Measurements from ENCODE around the gene TMEM94. TPM values are rescaled to one million over a fixed set of nuclear protein-coding genes. Genes with fewer than 3 reads are reported as not detected.

The TMEM94 gene
- total and polyA plus RNA-seq, 8 donors: 29.9 to 64.9 (median 39.3) TPM

DNA sequence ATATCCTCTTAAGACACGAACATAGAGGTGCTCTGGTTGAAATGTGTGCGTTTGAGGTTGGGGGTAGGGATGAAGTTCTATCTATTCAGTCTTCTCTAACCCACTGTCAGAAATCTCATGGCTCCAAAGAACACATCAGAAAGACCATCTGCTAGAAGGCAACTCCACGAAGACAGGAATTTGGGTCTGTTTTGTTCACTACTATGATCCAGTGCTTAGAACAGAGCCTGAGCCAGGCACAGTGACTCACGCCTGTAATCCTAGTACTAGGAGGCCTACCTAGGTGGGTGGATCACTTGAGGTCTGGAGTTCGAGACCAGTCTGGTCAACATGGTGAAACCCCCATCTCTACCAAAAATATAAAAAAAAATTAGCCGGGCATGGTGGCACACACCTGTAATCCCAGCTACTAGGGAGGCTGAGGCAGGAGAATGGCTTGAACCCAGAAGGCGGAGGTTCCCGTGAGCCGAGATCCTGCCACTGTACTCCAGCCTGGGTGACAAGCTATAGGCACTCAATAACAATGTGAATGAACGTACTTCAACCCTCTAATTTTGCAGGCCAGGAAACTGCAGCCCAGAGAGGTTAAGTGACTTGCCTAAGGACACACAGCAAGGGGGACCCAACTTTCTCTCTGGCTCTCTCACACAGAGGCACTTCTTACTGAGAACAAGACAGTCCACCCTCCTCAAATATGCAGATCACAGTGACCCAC, 56.6 kb downstream of the TMEM94 start:
- no peak for FAIRE-seq
- H3K27me3 ChIP-seq: no peaks in the 10 kb centered on the region
- no peaks in the 10 kb centered on the region for H3K9me3 ChIP-seq
- WGBS, 2 donors: 64 to 69% methylated on average over 10 of the region's 10 CpGs
- TF ChIP-seq, protein P1, sequence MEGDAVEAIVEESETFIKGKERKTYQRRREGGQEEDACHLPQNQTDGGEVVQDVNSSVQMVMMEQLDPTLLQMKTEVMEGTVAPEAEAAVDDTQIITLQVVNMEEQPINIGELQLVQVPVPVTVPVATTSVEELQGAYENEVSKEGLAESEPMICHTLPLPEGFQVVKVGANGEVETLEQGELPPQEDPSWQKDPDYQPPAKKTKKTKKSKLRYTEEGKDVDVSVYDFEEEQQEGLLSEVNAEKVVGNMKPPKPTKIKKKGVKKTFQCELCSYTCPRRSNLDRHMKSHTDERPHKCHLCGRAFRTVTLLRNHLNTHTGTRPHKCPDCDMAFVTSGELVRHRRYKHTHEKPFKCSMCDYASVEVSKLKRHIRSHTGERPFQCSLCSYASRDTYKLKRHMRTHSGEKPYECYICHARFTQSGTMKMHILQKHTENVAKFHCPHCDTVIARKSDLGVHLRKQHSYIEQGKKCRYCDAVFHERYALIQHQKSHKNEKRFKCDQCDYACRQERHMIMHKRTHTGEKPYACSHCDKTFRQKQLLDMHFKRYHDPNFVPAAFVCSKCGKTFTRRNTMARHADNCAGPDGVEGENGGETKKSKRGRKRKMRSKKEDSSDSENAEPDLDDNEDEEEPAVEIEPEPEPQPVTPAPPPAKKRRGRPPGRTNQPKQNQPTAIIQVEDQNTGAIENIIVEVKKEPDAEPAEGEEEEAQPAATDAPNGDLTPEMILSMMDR (IDR thresholded peaks at IDR 0.05): no peak
- DNase-seq: no peak
- ATAC-seq: no peak
- H3K4me1 ChIP-seq: peaks cover 8 to 32% (median 15%) of the 10 kb centered on the region in 3 donors
- intact Hi-C loops (cut with DNase I): no loop called here
- no peaks in the 10 kb centered on the region for H3K36me3 ChIP-seq
- H3K4me3 ChIP-seq: peak overlapping the region in 1 of 4 donors; percentile 98
- H3K27ac ChIP-seq: peak overlapping the region in 1 of 4 donors; percentile 50

DNA sequence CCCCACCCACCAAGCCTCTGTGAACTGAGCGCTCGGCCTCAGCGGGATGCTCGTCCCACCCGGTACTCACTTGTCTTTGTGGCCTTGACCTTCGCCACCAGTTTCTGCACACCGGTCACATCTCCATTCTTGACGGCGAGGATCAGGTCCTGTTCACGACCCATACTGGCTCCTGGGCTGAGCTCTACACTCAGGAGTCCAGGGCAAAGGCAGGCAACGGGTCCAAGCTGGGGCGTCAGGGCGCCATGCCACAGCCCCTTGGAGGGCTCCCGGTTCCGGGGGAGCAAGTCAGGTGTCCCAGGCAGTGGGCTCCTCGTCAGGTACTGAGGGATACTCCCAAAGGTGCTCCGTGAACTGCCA, 57.2 kb downstream of the TMEM94 start:
- ATAC-seq: no peak
- TF ChIP-seq, protein P1 (IDR thresholded peaks at IDR 0.05): no peak
- peak in 1 of 6 donors; percentile 74 for DNase-seq
- intact Hi-C loops (cut with DNase I): no loop called here
- peaks cover 11 to 34% (median 19%) of the 10 kb centered on the region in 3 donors for H3K4me1 ChIP-seq
- peak overlapping the region in 2 of 4 donors; percentile 97 to 98 for H3K4me3 ChIP-seq
- no peaks in the 10 kb centered on the region for H3K27me3 ChIP-seq
- 67 to 82% methylated on average over 17 of the region's 17 CpGs for WGBS, 2 donors
- H3K27ac ChIP-seq: peak overlapping the region in 1 of 4 donors; percentile 55
- no peaks in the 10 kb centered on the region for H3K36me3 ChIP-seq
- FAIRE-seq: no peak
- no peaks in the 10 kb centered on the region for H3K9me3 ChIP-seq

DNA sequence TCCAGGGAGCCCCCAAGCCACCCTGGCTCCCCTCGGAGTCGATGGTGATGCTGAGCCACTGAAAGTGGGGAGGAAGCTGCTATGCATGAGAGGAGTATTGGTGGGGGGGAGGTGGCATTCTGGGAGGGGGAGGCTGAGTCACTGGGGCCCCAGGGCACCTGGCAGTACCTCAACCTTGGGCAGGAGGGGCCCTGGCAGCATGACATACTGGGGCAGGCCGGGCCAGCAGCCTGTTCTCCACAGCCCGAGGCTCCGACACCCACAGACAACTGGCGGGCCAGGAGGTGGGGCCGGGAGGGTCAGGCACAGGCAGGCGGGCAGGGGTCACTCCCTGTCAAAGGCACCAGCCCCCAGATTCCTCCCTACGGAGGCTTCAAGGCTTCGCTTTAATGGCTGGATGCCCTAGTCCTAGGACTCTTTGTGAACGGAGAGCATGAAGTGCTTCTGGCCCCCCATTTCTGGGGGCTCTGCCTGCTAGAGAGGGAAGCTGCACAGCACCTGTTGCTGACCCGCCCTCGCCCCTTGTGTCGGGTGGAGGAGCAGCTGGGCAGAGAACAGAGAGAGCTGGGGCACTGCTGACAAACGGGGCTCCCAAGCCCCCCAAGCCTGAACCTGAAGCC, 58.0 kb downstream of the TMEM94 start:
- ATAC-seq (peak in 3 of 4 donors; percentile 2 to 8 (median 8)), FAIRE-seq (no peak), DNase-seq (peak in 5 of 6 donors; percentile 69 to 88 (median 80))
- no peaks in the 10 kb centered on the region for H3K36me3 ChIP-seq
- peak overlapping the region; percentile 48 to 75 (median 62) for H3K27ac ChIP-seq
- intact Hi-C loops (cut with DNase I): no loop called here
- WGBS, 2 donors: 5 to 10% methylated on average over 15 of the region's 15 CpGs
- TF ChIP-seq, protein P1 (IDR thresholded peaks at IDR 0.05): no peak
- H3K9me3 ChIP-seq: no peaks in the 10 kb centered on the region
- H3K4me3 ChIP-seq: peak overlapping the region; percentile 67 to 98 (median 90)
- peaks cover 11 to 34% (median 19%) of the 10 kb centered on the region in 3 donors for H3K4me1 ChIP-seq
- no peaks in the 10 kb centered on the region for H3K27me3 ChIP-seq

DNA sequence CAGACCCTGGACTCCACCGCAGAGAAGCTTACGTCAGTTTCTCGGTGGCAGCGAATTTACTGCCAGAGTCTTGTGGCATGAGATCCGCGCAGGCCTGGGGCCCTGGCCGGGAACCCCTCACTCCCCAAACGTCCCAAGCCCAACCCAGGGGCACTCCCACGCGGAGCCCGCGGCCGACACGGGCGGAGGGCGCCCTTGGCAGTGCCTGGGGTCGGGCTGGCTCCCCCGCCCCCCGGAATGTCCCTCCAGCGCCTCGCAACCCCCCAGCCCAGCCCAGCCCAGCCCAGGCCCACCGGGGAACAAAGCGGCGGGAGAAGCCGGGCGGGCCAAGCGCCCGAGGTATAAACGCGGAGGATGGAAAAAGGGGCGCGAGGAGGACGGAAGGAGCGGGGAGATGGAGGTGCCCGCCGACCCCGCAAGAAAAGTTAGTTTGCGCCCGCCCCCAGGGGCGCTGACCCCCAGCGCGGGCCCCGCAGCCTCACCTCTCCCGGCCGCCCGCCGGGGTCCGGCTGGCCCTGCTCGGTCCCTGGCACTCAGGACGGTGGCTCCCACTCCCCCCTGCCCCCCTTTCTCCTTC, 58.6 kb downstream of the TMEM94 start:
- intact Hi-C loops (cut with DNase I): no loop called here
- Histone ChIP-seq H3K4me3 (peak overlapping the region; percentile 67 to 98 (median 90)), H3K36me3 (no peaks in the 10 kb centered on the region), H3K27ac (peak overlapping the region; percentile 48 to 75 (median 62)), H3K9me3 (no peaks in the 10 kb centered on the region), H3K27me3 (no peaks in the 10 kb centered on the region), H3K4me1 (peaks cover 11 to 34% (median 19%) of the 10 kb centered on the region in 3 donors)
- ATAC-seq (no peak), FAIRE-seq (no peak), DNase-seq (peak in 3 of 6 donors; percentile 66 to 80 (median 71))
- TF ChIP-seq, protein P1 (IDR thresholded peaks at IDR 0.05): no peak
- WGBS, 2 donors: 0 to 1% methylated on average over 23 to 50 of the region's 50 CpGs
